Gastroesophageal sphincter (tissue), 4 donors: ENCODE data around the gene LIPF. TPM values are rescaled to one million over a fixed set of nuclear protein-coding genes. Genes with fewer than 3 reads are reported as not detected.

Experiments used
- ATAC-seq: fragments of 150-250 bp; one replicate; pipeline ENCODE4 v1.9.1; 2016; ENCODE audit warnings: mild to moderate bottlenecking, moderate library complexity
- H3K27ac ChIP-seq, 4 donors: fragments of 200-600 bp; sonication (generic) in 3 of 4; 1 replicate in 3 of 4; 2 replicates in 1 of 4; pipeline ENCODE4 v1.5.1; 2016 to 2019
- H3K27me3 ChIP-seq: fragments of 200-600 bp; sonication (generic); one replicate; pipeline ENCODE4 v1.5.1; 2019
- H3K36me3 ChIP-seq, 2 donors: fragments of 200-600 bp; sonication (generic); one replicate each; pipeline ENCODE4 v1.5.1; 2019; ENCODE audit warnings: control low read depth in 1 of 2
- H3K4me1 ChIP-seq, 3 donors: fragments of 200-600 bp; sonication (generic); 1 replicate in 2 of 3; 2 replicates in 1 of 3; pipeline ENCODE4 v1.5.1; 2016 to 2019; ENCODE audit warnings: control low read depth in 2 of 3
- H3K4me3 ChIP-seq, 2 donors: fragments of 200-600 bp; sonication (generic); one replicate each; pipeline ENCODE4 v1.5.1; 2019; ENCODE audit warnings: mild to moderate bottlenecking in 1 of 2, moderate library complexity in 1 of 2
- H3K9me3 ChIP-seq, 3 donors: fragments of 200-600 bp; sonication (generic); one replicate each; pipeline ENCODE4 v1.5.1; 2017 to 2019; ENCODE audit warnings: control low read depth in 2 of 3
- EP300 ChIP-seq: sonication (generic); formaldehyde crosslinking; IDR thresholded peaks from one replicate; pipeline ENCODE4 v1.6.1; 2017; ENCODE audit warnings: antibody characterized with exemption, mild to moderate bottlenecking
- POLR2A ChIP-seq, 2 donors: fragments of 450-650 bp; IDR thresholded peaks; one replicate each; pipeline ENCODE4 v1.6.1; 2017; ENCODE audit warnings: antibody characterized with exemption in 2 of 2, mild to moderate bottlenecking in 2 of 2, moderate library complexity in 1 of 2
- POLR2AphosphoS5 ChIP-seq: sonication (generic); formaldehyde crosslinking; IDR thresholded peaks from one replicate; pipeline ENCODE4 v1.6.1; 2017; ENCODE audit warnings: antibody characterized with exemption
- WGBS, 2 donors: methylation state at CpG; one replicate each; pipeline ENCODE4 v1.1.5; 2018; ENCODE audit warnings: low coverage in 1 of 2; 5-methylcytosine and 5-hydroxymethylcytosine counted together
- total RNA-seq, 4 donors: library from RNA; depleted of rRNA; stranded (reverse); fragments of >200 nt; gene quantifications; one replicate each; pipeline ENCODE4 v1.1.0, GENCODE V29; 2016
- TF ChIP-seq, protein P1 (sequence below), 4 experiments: fragments of 200-600 bp in 2 of 4; fragments of 450-650 bp in 2 of 4; sonication (generic) in 1 of 4; IDR thresholded peaks; one replicate each; pipeline ENCODE4 v1.5.1; 2017 to 2019; ENCODE audit warnings: antibody characterized with exemption in 4 of 4, mild to moderate bottlenecking in 2 of 4, moderate library complexity in 2 of 4

The LIPF gene
- total RNA-seq, 4 donors from 2014 or later, result not detected

DNA sequence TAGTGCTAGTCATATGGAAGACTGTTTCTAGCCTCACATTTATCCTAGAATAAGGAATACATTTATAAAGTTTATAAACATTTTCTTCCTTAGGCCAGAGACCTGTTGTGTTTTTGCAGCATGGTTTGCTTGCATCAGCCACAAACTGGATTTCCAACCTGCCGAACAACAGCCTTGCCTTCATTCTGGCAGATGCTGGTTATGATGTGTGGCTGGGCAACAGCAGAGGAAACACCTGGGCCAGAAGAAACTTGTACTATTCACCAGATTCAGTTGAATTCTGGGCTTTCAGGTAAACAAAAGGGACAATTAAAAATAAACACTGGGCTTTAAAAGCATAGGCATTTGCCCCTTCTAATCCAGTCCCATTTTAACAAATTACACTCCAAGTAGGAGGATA is 4.2 kb downstream of the LIPF start:
- 60% methylated on average over 1 of the region's 1 CpG; no CpG with 5 or more reads in 1 of the 2 donors for WGBS, 2 donors
- no peaks in the 10 kb centered on the region for H3K27me3 ChIP-seq
- no peaks in the 10 kb centered on the region for H3K9me3 ChIP-seq
- H3K36me3 ChIP-seq, result no peaks in the 10 kb centered on the region
- H3K27ac ChIP-seq, result no peak overlapping the region
- TF ChIP-seq EP300, result no peak
- no peak for TF ChIP-seq POLR2AphosphoS5
- TF ChIP-seq, protein P1, sequence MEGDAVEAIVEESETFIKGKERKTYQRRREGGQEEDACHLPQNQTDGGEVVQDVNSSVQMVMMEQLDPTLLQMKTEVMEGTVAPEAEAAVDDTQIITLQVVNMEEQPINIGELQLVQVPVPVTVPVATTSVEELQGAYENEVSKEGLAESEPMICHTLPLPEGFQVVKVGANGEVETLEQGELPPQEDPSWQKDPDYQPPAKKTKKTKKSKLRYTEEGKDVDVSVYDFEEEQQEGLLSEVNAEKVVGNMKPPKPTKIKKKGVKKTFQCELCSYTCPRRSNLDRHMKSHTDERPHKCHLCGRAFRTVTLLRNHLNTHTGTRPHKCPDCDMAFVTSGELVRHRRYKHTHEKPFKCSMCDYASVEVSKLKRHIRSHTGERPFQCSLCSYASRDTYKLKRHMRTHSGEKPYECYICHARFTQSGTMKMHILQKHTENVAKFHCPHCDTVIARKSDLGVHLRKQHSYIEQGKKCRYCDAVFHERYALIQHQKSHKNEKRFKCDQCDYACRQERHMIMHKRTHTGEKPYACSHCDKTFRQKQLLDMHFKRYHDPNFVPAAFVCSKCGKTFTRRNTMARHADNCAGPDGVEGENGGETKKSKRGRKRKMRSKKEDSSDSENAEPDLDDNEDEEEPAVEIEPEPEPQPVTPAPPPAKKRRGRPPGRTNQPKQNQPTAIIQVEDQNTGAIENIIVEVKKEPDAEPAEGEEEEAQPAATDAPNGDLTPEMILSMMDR (IDR thresholded peaks at IDR 0.05), result no peak
- TF ChIP-seq POLR2A (IDR thresholded peaks at IDR 0.05), result no peak
- H3K4me1 ChIP-seq, result no peaks in the 10 kb centered on the region
- no peak overlapping the region for H3K4me3 ChIP-seq
- no peak for ATAC-seq

DNA sequence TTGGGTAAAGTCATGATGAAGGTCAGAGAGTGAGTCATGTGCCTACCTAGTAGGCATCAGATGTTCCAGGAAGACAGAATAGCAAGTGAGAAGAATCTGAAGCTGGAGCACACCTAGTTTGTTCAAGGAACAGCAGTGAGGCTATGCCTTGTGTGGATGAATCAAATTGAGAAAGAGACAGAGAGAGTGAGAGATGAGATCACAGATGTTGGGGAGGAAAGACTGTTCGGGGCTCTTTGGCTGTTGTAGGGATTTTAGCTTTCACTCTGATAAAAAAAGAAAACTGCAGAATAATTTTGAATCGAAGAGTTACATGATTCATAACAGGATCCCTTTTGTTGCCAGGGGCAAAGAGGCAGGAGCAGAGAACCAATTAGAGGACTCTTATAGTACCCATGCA is 6.3 kb downstream of the LIPF start:
- no peak for TF ChIP-seq POLR2AphosphoS5
- TF ChIP-seq, protein P1 (IDR thresholded peaks at IDR 0.05), result no peak
- 73 to 89% methylated on average over 1 to 2 of the region's 2 CpGs for WGBS, 2 donors
- no peak for ATAC-seq
- H3K4me3 ChIP-seq, result no peak overlapping the region
- no peak overlapping the region for H3K27ac ChIP-seq
- no peaks in the 10 kb centered on the region for H3K4me1 ChIP-seq
- H3K27me3 ChIP-seq, result no peaks in the 10 kb centered on the region
- no peaks in the 10 kb centered on the region for H3K9me3 ChIP-seq
- no peaks in the 10 kb centered on the region for H3K36me3 ChIP-seq

DNA sequence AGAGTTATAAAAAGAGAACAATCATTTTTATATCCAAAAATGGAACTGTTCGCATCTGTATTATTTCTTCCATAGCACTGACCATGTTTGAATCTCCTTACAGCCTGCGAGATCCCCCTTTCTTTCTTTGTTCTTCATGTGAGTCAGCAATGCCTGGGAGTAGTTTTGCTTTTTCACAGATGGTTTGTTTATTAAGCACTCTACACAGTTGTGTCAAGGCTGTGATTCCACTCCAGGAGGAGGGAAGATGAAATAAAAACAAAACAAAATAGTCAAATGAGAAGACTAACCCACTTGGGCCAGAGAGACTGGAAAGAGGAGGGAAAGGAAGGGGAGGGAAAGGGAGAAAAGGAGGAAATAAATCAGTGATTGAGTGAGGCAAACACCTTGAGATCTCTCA is 7.8 kb downstream of the LIPF start:
- WGBS, 2 donors, result 81 to 88% methylated on average over 2 of the region's 2 CpGs
- no peak for TF ChIP-seq POLR2AphosphoS5
- TF ChIP-seq, protein P1 (IDR thresholded peaks at IDR 0.05), result no peak
- no peak for TF ChIP-seq POLR2A (IDR thresholded peaks at IDR 0.05)
- no peak for TF ChIP-seq EP300
- Histone ChIP-seq H3K27ac (no peak overlapping the region), H3K4me1 (no peaks in the 10 kb centered on the region), H3K36me3 (no peaks in the 10 kb centered on the region), H3K27me3 (no peaks in the 10 kb centered on the region), H3K9me3 (no peaks in the 10 kb centered on the region), H3K4me3 (no peak overlapping the region)
- no peak for ATAC-seq

DNA sequence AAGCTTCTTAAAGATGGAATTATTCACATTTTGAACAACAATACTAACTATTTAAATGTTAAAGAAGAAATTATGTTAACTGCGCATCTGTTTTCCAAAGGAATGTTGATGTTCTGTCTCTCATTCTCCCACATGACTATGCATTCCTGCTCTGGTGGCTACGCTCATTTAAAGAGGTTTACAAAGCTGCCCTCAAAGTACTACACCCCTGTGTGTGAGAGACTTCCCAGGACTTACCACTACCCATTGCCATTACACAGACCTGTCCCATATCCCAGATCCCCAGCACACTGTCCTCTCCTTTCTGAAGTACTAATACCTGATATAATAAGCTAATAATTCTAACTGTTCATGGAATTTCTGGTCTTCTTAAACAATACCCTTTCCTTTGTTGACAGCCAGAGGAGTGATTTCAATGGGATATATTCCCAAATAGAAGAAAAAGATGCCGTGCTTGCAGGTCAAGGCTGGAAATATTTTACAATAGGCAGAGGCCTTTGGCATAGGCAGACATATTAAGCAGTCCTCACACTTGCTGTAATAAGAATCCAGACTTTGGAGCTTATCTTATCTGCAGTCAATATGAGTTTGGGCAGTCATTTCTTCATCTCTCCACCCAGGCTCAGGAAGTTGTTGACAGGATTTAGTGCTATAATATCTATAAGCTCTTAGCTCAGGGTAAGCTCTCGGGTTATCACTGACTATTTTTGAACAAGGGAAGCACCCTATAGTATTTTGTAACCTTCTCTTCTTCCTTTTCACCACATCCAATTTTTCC is 12.2 kb downstream of the LIPF start:
- H3K27me3 ChIP-seq, result no peaks in the 10 kb centered on the region
- H3K4me1 ChIP-seq, result no peaks in the 10 kb centered on the region
- H3K4me3 ChIP-seq, result no peak overlapping the region
- H3K27ac ChIP-seq, result no peak overlapping the region
- H3K36me3 ChIP-seq, result no peaks in the 10 kb centered on the region
- TF ChIP-seq, protein P1 (IDR thresholded peaks at IDR 0.05), result no peak
- TF ChIP-seq POLR2A (IDR thresholded peaks at IDR 0.05), result no peak
- 54 to 68% methylated on average over 3 to 4 of the region's 4 CpGs for WGBS, 2 donors
- no peak for ATAC-seq
- no peaks in the 10 kb centered on the region for H3K9me3 ChIP-seq

DNA sequence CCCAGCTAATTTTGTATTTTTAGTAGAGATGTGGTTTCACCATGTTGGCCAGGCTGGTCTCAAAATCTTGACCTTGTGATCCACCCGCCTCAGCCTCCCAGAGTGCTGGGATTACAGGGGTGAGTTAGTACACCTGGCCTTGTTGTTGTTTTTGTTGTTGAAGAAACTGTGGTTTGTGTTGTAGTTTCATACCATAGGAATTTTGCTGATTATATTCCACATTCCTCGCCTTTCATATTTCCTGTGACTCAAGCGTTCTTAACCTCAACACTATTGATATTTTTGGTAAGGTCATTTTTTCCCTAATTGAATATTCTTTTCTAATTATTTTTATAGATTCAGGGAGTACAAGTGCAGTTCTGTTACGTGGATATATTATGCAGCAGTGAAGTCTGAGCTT is 16.7 kb downstream of the LIPF start:
- H3K36me3 ChIP-seq, result no peaks in the 10 kb centered on the region
- no peak overlapping the region for H3K27ac ChIP-seq
- no peaks in the 10 kb centered on the region for H3K9me3 ChIP-seq
- no peak for ATAC-seq
- H3K4me3 ChIP-seq, result no peak overlapping the region
- H3K4me1 ChIP-seq, result no peaks in the 10 kb centered on the region
- TF ChIP-seq EP300, result no peak
- TF ChIP-seq POLR2A (IDR thresholded peaks at IDR 0.05), result no peak
- no peak for TF ChIP-seq POLR2AphosphoS5
- TF ChIP-seq, protein P1 (IDR thresholded peaks at IDR 0.05), result no peak
- H3K27me3 ChIP-seq, result no peaks in the 10 kb centered on the region
- WGBS, 2 donors, result 86 to 87% methylated on average over 1 to 4 of the region's 4 CpGs
